IPS-NIHi11 (cell line): Measurements from ENCODE around the gene LAPTM4A.
"Not testable (repeated sequence)": the region's sequence is repeated elsewhere in the genome, so short reads cannot be mapped to it uniquely, and the experiment has no call there.

Experiments
- DNase-seq: peaks from one replicate; pipeline ENCODE4 v3.0.0; 2012; ENCODE audit warnings: mixed read lengths, low spot score

Gene LAPTM4A

GRCh38 chr2:20076757-20077156, 25.3 kb upstream of the LAPTM4A start:
- DNase-seq: no peak

- no peak for DNase-seq
Observed at GRCh38 chr2:20074901-20075300, 23.5 kb upstream of the LAPTM4A start.

GRCh38 chr2:20074046-20074648, 22.7 kb upstream of the LAPTM4A start:
- not testable (repeated sequence) for DNase-seq

- no peak for DNase-seq
Observed at GRCh38 chr2:20073460-20073859, 22.0 kb upstream of the LAPTM4A start.

GRCh38 chr2:20072436-20073158, 21.2 kb upstream of the LAPTM4A start:
- DNase-seq: no peak

- peak; percentile 60 for DNase-seq
Observed at GRCh38 chr2:20071397-20072383, 20.3 kb upstream of the LAPTM4A start.

GRCh38 chr2:20069756-20070155, 18.3 kb upstream of the LAPTM4A start:
- no peak for DNase-seq

- DNase-seq: no peak
Observed at GRCh38 chr2:20067992-20068584, 16.7 kb upstream of the LAPTM4A start.

GRCh38 chr2:20065885-20066602, 14.6 kb upstream of the LAPTM4A start:
- no peak for DNase-seq

- DNase-seq: no peak
Observed at GRCh38 chr2:20064841-20065240, 13.4 kb upstream of the LAPTM4A start.

GRCh38 chr2:20064421-20064820, 13.0 kb upstream of the LAPTM4A start:
- no peak for DNase-seq

GRCh38 chr2:20062615-20063545, 11.5 kb upstream of the LAPTM4A start:
- DNase-seq: no peak

GRCh38 chr2:20061940-20062339, 10.5 kb upstream of the LAPTM4A start:
- DNase-seq: no peak

GRCh38 chr2:20061476-20061875, 10.0 kb upstream of the LAPTM4A start:
- no peak for DNase-seq

GRCh38 chr2:20060106-20060505, 8.7 kb upstream of the LAPTM4A start:
- no peak for DNase-seq

- DNase-seq: no peak
Observed at GRCh38 chr2:20057268-20057667, 5.8 kb upstream of the LAPTM4A start.

GRCh38 chr2:20054931-20055330, 3.5 kb upstream of the LAPTM4A start:
- DNase-seq: no peak

- no peak for DNase-seq
Observed at GRCh38 chr2:20054119-20054518, 2.7 kb upstream of the LAPTM4A start.

GRCh38 chr2:20052861-20053281, 1.4 kb upstream of the LAPTM4A start:
- DNase-seq: peak; percentile 27

GRCh38 chr2:20052229-20052851, 912 bp upstream of the LAPTM4A start:
- DNase-seq: no peak
